Fibroblast of lung (primary cell): ENCODE results near the gene PRPF4.

ENCODE experiments used
- CTCF ChIP-seq, 2 donors: IDR thresholded peaks in 1 of 2; conservative IDR thresholded peaks in 1 of 2; 1 replicate in 1 of 2; 2 replicates in 1 of 2; pipeline ENCODE4 v1.5.1; 2011 to 2012; ENCODE audit warnings: low read length in 2 of 2, control low read depth in 1 of 2, inconsistent platforms in 1 of 2, low read depth in 1 of 2, mild to moderate bottlenecking in 1 of 2
- EZH2 ChIP-seq: IDR thresholded peaks from 2 replicates; pipeline ENCODE4 v1.5.1; 2012; ENCODE audit warnings: low read length, control low read depth, mild to moderate bottlenecking; ENCODE audit errors: missing control alignments

GRCh38 chr9:113289091-113289490, 13.6 kb downstream of the PRPF4 start:
- TF ChIP-seq EZH2 (no peak), CTCF (conservative IDR thresholded peaks at IDR 0.05 in 1 of 2, IDR thresholded peaks at IDR 0.05 in 1 of 2; ENCODE audit: low read depth in 1 of 2, low read length in 2 of 2) (no peak)
